ENCODE data around the gene HOXA1.

The HOXA1 gene

GRCh38 chr7:27106181-27106900 lies 10.5 kb upstream of the HOXA1 start:
- in situ Hi-C loops (cut with MboI; ENCODE audit: low sequenced_read_pairs) = no loop called here

- in situ Hi-C loops (cut with MboI; ENCODE audit: low sequenced_read_pairs) = no loop called here
Observed at GRCh38 chr7:27105301-27106031, 9.7 kb upstream of the HOXA1 start.

GRCh38 chr7:27104341-27105058 lies 8.7 kb upstream of the HOXA1 start:
- in situ Hi-C loops (cut with MboI; ENCODE audit: low sequenced_read_pairs) = no loop called here

DNA sequence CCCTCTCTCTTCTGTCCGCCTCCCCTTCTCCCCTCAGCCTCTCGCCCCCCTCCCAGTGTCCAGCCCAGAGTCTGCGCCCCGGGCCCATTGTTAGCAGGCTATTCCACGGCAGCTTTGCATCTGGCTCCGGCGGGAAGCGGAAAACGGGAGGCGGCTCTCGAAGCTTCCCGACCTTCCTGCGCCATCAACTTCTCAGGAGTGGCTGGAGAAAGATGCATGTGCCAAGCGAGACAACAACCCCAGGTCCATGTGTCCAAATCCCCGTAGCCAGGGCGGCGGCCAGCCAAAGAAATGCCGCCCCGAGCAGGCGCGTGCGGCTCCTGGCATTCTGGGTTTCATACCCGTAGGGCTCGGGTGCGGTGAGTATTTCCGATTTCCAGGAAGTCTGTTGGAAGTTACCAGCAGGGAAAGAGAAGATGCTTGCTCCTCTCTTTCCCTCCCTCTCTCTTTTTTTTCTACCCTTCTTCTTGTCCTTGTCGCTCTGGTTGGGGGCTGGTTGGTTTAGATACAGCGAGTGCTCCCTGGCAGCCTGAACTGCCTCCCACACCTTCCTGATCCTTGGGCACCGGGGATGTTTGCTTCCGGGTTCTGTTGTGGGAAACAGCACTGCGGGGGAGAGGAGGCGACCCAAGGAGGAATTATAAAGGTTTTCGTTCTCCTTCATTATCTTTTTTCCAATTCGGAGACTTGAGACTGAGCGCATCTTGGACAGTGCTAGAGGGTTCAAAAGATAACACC lies 7.9 kb upstream of the HOXA1 start:
- in situ Hi-C loops (cut with MboI; ENCODE audit: low sequenced_read_pairs) = no loop called here

GRCh38 chr7:27102581-27103442 lies 7.0 kb upstream of the HOXA1 start, which contains the start of gene HOXA2:
Gene HOXA2, minus strand, starts transcription at chr7:27102683. Its CDS starts 183 bp downstream, at chr7:27102500.
- in situ Hi-C loops (cut with MboI; ENCODE audit: low sequenced_read_pairs) = no loop called here

- in situ Hi-C loops (cut with MboI; ENCODE audit: low sequenced_read_pairs) = no loop called here
Observed at GRCh38 chr7:27101957-27102580, 6.3 kb upstream of the HOXA1 start.

DNA sequence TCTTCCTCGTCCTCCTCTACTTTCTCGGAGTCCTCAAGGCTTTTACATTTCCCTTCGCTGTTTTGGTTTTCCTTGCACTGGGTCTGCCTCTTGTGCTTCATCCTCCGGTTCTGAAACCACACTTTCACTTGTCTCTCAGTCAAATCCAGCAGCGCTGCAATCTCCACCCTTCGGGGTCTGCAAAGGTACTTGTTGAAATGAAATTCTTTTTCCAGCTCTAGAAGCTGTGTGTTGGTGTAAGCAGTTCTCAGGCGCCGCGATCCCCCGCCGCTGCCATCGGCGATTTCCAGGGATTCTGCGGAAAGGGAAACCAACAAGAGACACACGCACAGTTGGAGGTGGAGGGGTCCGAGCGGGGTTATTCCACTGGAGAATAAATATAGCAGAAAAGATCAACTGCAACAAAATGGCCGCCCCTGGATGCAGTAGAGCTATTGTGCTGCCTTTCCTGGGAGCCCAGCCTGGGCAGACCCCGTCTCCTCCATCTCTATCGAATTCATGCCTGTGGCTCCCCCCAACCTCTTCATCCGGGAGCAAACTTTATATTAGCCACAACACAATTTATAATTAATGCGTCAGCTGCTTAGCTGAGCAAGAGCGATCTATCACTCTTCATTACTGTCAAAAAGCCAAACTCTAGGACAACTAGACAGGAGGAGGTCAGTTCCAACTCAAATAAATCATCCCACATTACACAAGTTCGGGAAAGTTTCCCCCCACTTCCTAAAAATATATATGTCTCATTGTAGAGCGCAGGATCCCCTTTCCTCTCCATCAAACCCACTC lies 5.6 kb upstream of the HOXA1 start:
- in situ Hi-C loops (cut with MboI; ENCODE audit: low sequenced_read_pairs) = no loop called here

DNA sequence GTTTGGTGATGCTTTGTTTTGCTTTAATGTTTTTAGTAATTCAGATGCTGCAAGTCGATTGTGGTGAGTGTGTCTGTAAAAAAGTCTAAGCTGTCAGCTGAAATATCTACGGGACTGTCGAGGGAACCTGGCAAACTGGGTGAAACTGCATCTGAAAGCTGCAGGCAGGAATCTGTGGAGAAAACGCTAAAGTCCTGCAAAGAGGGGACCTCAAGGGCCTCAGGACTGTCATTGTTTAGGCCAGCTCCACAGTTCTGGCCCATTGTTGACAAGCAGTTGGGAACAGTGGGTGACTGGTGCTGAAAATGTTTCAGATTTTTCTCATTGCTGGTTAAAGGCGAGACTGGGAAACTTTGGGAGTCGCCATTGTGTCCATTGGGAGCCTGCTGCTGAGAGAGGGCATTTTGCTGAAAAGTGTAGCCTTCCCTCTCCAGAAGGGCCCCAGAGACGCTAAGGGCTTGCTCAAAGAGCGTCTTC lies 4.9 kb upstream of the HOXA1 start:
- in situ Hi-C loops (cut with MboI; ENCODE audit: low sequenced_read_pairs) = no loop called here

DNA sequence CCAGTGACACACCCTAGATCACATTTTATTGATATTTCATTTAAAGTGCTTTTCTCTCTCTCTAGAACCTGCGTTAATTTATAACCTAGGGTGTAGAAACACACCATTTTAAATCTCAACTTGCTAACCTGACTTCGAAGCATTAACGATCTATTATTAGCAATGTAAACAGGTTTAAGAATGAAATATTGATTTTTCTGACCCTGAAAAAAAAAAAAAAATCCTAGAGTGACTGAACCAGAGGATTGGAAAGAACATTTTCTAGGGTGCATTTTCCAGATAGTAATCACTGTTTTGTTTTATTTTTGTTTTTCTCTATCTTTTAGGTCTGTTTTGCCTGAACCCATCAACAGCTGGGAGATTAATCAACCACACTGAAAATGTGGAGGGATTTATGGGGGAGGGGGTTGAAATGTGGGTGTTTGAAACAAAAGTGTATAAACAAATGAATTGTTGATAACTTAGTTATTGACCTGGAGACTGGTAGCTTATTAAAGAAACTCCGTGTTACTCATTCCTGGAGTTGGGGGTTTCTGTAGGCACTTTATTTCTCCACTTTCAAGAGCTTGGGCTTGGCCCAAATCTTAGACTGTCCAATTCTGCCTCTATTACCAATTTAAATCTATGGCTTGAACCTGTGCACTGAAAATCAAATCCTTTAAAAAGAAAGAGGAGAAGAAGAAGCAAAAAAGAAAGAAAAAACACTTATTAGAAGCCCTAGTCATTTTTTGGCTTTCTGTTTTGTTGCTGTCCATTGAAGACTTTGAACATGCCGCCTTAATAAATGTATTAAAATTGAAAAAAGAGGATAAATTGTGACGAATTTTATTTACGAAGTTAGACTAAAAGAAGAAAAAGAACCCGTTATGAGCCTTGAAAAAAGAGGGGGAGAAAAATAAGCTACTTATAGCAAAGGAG lies 3.9 kb upstream of the HOXA1 start:
- in situ Hi-C loops (cut with MboI; ENCODE audit: low sequenced_read_pairs) = no loop called here

- in situ Hi-C loops (cut with MboI; ENCODE audit: low sequenced_read_pairs) = no loop called here
Observed at GRCh38 chr7:27098578-27099451, 3.0 kb upstream of the HOXA1 start.

GRCh38 chr7:27097686-27098577 lies 2.1 kb upstream of the HOXA1 start:
- in situ Hi-C loops (cut with MboI; ENCODE audit: low sequenced_read_pairs) = no loop called here

DNA sequence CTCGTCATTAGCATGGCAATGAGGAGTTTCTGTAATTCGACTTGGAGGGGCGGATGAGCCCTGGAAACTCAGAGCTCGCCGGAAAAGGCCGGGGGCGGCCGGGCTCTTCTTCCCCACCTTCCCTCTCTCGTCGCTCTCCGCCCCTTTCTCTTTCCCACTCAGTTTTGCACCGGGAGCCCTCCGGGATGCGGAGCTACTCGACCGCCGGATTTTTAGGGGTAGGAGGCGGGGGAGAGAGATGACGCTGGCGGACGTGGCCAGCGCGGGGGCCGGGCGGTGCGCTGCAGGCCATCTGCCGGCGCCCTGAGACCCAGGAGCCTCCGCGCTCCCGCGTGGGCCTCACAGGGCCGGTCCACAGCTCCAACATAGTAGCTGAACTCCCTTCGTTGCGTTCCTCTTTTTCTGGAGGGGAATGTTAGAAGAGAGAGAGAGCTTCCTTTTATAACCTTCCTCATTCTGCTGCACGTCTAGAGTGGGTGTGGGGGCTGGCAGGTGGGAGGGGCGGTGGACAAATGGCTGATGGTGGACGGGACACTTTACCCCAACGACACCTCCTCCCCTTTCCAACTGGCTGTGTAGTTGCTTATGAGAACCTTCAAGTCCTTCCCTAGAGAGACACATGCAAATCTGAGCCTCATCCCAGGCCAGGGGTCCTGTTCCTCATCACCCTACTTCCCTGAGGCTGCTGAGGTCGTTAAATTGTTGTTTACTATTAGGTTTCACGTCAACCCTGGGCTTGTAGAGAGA lies 1.1 kb upstream of the HOXA1 start:
- in situ Hi-C loops (cut with MboI; ENCODE audit: low sequenced_read_pairs) = no loop called here

- in situ Hi-C loops (cut with MboI; ENCODE audit: low sequenced_read_pairs) = no loop called here
Observed at GRCh38 chr7:27095050-27095896, 527 bp downstream of the HOXA1 start.

All from HL-60/S4 treated with phorbol 12-myristate 13-acetate at 8.2 ng/mL for 4 days and 3 days (cell line).